Measurements from ENCODE around the gene ANKH. TPM values are rescaled to one million over a fixed set of nuclear protein-coding genes. Genes with fewer than 3 reads are reported as not detected.
A peak's percentile ranks its signal among the peaks of the same experiment; 100 is the strongest.

Gene ANKH
- total and polyA plus RNA-seq, 8 donors, result 3.6 to 115 (median 14.3) TPM

- Histone ChIP-seq H3K36me3 (no peaks in the 10 kb centered on the region), H3K9me3 (no peaks in the 10 kb centered on the region), H3K27ac (no peak overlapping the region), H3K27me3 (peaks cover 0 to 5% (median 0%) of the 10 kb centered on the region in 3 donors), H3K4me3 (peak overlapping the region in 1 of 4 donors; percentile 90), H3K4me1 (peaks cover 14 to 40% (median 28%) of the 10 kb centered on the region in 4 donors)
- intact Hi-C loops (cut with DNase I; ENCODE audit: low total_unique reads), result no loop called here
- TF ChIP-seq POLR2AphosphoS5 (IDR thresholded peaks at IDR 0.05) (no peak), POLR2A (IDR thresholded peaks at IDR 0.05) (no peak), CTCF (IDR thresholded peaks at IDR 0.05) (no peak), EP300 (IDR thresholded peaks at IDR 0.05) (no peak)
- WGBS, 5 donors, result 78 to 83% (median 79%) methylated on average over 2 of the region's 2 CpGs
- no peak for DNase-seq
These were observed 2.3 kb downstream of the ANKH start for GRCh38 chr5:14869233-14869632.

- no peaks in the 10 kb centered on the region for H3K9me3 ChIP-seq
- WGBS, 5 donors, result 66 to 92% (median 82%) methylated on average over 7 of the region's 7 CpGs
- TF ChIP-seq CTCF (IDR thresholded peaks at IDR 0.05), result no peak
- TF ChIP-seq POLR2AphosphoS5 (IDR thresholded peaks at IDR 0.05), result no peak
- no peak for TF ChIP-seq POLR2A (IDR thresholded peaks at IDR 0.05)
- TF ChIP-seq EP300 (IDR thresholded peaks at IDR 0.05), result no peak
- H3K27ac ChIP-seq, result no peak overlapping the region
- no peaks in the 10 kb centered on the region for H3K36me3 ChIP-seq
- no peak overlapping the region for H3K4me3 ChIP-seq
- intact Hi-C loops (cut with DNase I; ENCODE audit: low total_unique reads), result no loop called here
- peak in 1 of 2 donors; percentile 48 for DNase-seq
- peaks cover 0 to 5% (median 0%) of the 10 kb centered on the region in 3 donors for H3K27me3 ChIP-seq
- peaks cover 14 to 44% (median 28%) of the 10 kb centered on the region in 4 donors for H3K4me1 ChIP-seq
These were observed 2.8 kb downstream of the ANKH start for GRCh38 chr5:14868771-14869170.

DNA sequence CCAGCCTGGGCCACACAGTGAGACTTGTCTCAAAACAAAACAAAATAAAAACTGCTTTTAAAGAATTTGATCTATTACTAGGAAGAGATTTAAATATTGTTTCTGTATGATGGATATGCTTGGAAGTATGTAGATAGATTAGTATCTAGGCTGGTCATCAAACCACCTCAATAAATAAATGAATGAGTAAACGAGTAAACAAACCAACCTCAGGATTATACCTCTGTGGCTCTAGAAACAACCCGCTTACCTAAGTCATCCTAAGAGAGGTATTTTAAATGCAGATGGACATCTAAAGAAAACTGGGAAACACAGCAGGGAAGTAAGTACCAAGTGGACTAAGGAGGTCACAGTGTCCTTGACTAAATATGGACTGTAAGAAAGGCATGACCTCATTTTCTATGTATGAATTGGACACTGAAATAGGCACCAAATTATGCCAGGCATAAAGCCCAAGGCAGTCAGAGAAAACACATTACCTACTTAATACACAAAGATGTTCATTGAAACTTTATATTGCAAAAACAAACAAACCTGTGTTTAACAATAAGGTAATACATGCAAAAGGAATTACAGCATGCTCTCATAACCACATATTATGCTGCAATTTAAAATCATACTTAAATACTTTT lies 7.3 kb downstream of the ANKH start:
- Histone ChIP-seq H3K27ac (no peak overlapping the region), H3K9me3 (no peaks in the 10 kb centered on the region), H3K4me1 (peaks cover 0 to 31% (median 11%) of the 10 kb centered on the region in 4 donors), H3K36me3 (peaks cover 0 to 3% (median 0%) of the 10 kb centered on the region in 4 donors), H3K4me3 (no peak overlapping the region), H3K27me3 (no peaks in the 10 kb centered on the region)
- TF ChIP-seq EP300 (IDR thresholded peaks at IDR 0.05) (no peak), POLR2A (IDR thresholded peaks at IDR 0.05) (no peak), POLR2AphosphoS5 (IDR thresholded peaks at IDR 0.05) (no peak), CTCF (IDR thresholded peaks at IDR 0.05) (no peak)
- intact Hi-C loops (cut with DNase I; ENCODE audit: low total_unique reads), result no loop called here
- WGBS, 5 donors, result 93 to 95% (median 94%) methylated on average over 2 of the region's 2 CpGs
- no peak for DNase-seq

- no peak for TF ChIP-seq EP300 (IDR thresholded peaks at IDR 0.05)
- TF ChIP-seq CTCF (IDR thresholded peaks at IDR 0.05), result no peak
- no peak for TF ChIP-seq POLR2AphosphoS5 (IDR thresholded peaks at IDR 0.05)
- TF ChIP-seq POLR2A (IDR thresholded peaks at IDR 0.05), result no peak
- peaks cover 0 to 3% (median 0%) of the 10 kb centered on the region in 4 donors for H3K36me3 ChIP-seq
- no peak for DNase-seq
- intact Hi-C loops (cut with DNase I; ENCODE audit: low total_unique reads), result no loop called here
- WGBS, 5 donors, result 72 to 86% (median 79%) methylated on average over 2 of the region's 2 CpGs
- H3K9me3 ChIP-seq, result no peaks in the 10 kb centered on the region
- no peak overlapping the region for H3K27ac ChIP-seq
- H3K27me3 ChIP-seq, result no peaks in the 10 kb centered on the region
- H3K4me3 ChIP-seq, result no peak overlapping the region
- peaks cover 0 to 27% (median 9%) of the 10 kb centered on the region in 4 donors for H3K4me1 ChIP-seq
These were observed 8.5 kb downstream of the ANKH start for GRCh38 chr5:14863105-14863504.
